HFF-Myc (cell line): ENCODE measurements around the gene PLCB1.

Experiments used
- DNase-seq: peaks from one replicate; pipeline ENCODE4 v3.0.0-alpha.2; 2011; ENCODE audit warnings: low read depth; ENCODE audit errors: extremely low read depth
- H3K4me3 ChIP-seq: replicated peaks from 2 replicates; pipeline ENCODE4 v1.5.1; 2011; ENCODE audit warnings: low read depth, mild to moderate bottlenecking, control low read depth, low read length
- TF ChIP-seq, protein P1 (sequence below): IDR thresholded peaks from 2 replicates; pipeline ENCODE4 v1.5.1; 2012; ENCODE audit warnings: mild to moderate bottlenecking, low read depth, low read length, control low read depth; ENCODE audit errors: missing control alignments

Gene PLCB1

DNA sequence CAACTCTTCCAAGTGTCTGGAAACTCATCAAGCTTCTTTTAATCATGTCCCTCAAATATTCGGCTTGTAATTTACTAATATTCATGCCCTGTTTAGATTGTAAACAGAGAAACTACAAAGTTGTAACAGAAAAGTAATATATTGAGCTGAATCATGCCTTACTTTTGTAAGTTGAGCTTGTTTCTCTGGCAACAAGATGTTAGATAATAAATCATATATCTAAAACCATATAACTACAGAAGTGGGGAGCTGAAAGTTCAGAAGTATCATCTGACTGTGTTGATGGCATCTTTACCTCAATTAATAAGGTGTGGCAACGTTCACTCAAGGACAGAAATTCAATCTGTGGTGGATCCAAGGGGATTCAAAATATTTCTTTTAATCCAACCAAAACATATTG, 263.9 kb downstream of the PLCB1 start:
- TF ChIP-seq, protein P1, sequence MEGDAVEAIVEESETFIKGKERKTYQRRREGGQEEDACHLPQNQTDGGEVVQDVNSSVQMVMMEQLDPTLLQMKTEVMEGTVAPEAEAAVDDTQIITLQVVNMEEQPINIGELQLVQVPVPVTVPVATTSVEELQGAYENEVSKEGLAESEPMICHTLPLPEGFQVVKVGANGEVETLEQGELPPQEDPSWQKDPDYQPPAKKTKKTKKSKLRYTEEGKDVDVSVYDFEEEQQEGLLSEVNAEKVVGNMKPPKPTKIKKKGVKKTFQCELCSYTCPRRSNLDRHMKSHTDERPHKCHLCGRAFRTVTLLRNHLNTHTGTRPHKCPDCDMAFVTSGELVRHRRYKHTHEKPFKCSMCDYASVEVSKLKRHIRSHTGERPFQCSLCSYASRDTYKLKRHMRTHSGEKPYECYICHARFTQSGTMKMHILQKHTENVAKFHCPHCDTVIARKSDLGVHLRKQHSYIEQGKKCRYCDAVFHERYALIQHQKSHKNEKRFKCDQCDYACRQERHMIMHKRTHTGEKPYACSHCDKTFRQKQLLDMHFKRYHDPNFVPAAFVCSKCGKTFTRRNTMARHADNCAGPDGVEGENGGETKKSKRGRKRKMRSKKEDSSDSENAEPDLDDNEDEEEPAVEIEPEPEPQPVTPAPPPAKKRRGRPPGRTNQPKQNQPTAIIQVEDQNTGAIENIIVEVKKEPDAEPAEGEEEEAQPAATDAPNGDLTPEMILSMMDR, result no peak
- no peak for DNase-seq
- H3K4me3 ChIP-seq, result no peak overlapping the region

- no peak overlapping the region for H3K4me3 ChIP-seq
- DNase-seq, result no peak
- TF ChIP-seq, protein P1, result no peak
Measured at GRCh38 chr20:8398263-8399051, 266.4 kb downstream of the PLCB1 start.

- no peak for DNase-seq
- TF ChIP-seq, protein P1, result no peak
- H3K4me3 ChIP-seq, result no peak overlapping the region
Measured at GRCh38 chr20:8399947-8400346, 267.9 kb downstream of the PLCB1 start.

- no peak for DNase-seq
- TF ChIP-seq, protein P1, result no peak
- H3K4me3 ChIP-seq, result no peak overlapping the region
Measured at GRCh38 chr20:8400486-8400885, 268.4 kb downstream of the PLCB1 start.

DNA sequence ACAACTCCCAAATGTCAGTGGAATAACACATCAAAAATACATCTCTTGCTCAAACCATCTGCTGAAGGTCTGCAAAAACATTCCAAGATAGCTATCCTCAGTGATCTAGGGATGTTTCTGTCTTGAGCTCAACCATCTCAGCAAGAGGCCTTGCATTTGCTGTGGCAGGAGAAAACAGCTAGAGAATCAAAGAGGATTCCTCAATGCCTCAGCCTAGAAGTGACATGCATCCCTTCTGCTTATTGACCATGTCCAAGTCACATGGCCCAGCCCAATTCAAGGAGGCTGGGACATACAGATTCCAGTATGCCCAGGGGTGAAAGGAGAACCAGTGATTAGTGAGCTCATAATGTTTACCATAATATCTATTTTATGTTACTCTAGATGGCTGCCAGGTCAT, 269.5 kb downstream of the PLCB1 start:
- TF ChIP-seq, protein P1, result no peak
- H3K4me3 ChIP-seq, result no peak overlapping the region
- DNase-seq, result no peak

DNA sequence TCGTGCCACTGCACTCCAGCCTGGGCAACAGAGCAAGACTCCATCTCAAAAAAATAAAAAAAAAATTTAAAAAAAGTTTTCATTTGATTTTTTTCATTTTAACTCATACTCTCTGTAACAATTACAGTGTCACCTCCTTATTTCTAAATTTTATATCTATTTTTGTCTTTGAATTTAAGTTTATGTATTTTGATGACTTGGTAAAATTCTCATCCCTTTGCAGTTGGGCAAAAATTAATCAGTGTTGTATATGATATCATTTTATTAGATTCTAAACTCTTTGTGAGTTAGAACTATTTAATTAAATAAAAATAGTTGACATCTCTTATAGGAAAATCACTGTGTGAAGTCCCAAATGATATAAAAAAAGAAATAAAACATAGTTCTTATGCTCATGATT, 270.7 kb downstream of the PLCB1 start:
- DNase-seq, result no peak
- H3K4me3 ChIP-seq, result no peak overlapping the region
- TF ChIP-seq, protein P1, result no peak

GRCh38 chr20:8404912-8405635, 273.0 kb downstream of the PLCB1 start:
- TF ChIP-seq, protein P1, result no peak
- DNase-seq, result no peak
- no peak overlapping the region for H3K4me3 ChIP-seq
